Fibroblast of lung (primary cell): ENCODE measurements around the gene FCF1.

Experiments
- EZH2 ChIP-seq: IDR thresholded peaks from 2 replicates; pipeline ENCODE4 v1.5.1; 2012; ENCODE audit warnings: low read length, control low read depth, mild to moderate bottlenecking; ENCODE audit errors: missing control alignments
- TF ChIP-seq, protein P1 (sequence below), 2 donors: IDR thresholded peaks in 1 of 2; conservative IDR thresholded peaks in 1 of 2; 1 replicate in 1 of 2; 2 replicates in 1 of 2; pipeline ENCODE4 v1.5.1; 2011 to 2012; ENCODE audit warnings: low read length in 2 of 2, control low read depth in 1 of 2, inconsistent platforms in 1 of 2, low read depth in 1 of 2, mild to moderate bottlenecking in 1 of 2

DNA sequence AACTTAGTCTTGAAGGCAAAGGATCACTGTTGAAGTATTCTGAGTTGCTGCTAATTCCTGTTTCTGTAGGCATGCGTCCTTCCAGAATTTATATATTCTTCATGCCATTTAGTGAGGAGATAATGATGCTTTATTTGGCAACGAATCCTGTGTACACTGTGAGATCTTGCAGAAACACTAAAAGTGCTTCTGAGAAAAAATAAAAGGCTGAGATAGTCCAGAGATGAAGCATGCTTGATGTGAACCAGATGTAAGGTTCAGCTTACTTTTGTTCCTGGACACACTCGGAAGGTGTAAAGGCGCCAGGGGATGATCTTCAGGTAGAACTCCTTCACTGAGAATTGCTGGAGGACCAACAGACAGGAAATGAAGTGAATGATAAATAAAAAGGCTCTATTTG, 39.2 kb upstream of the FCF1 start:
- TF ChIP-seq, protein P1, sequence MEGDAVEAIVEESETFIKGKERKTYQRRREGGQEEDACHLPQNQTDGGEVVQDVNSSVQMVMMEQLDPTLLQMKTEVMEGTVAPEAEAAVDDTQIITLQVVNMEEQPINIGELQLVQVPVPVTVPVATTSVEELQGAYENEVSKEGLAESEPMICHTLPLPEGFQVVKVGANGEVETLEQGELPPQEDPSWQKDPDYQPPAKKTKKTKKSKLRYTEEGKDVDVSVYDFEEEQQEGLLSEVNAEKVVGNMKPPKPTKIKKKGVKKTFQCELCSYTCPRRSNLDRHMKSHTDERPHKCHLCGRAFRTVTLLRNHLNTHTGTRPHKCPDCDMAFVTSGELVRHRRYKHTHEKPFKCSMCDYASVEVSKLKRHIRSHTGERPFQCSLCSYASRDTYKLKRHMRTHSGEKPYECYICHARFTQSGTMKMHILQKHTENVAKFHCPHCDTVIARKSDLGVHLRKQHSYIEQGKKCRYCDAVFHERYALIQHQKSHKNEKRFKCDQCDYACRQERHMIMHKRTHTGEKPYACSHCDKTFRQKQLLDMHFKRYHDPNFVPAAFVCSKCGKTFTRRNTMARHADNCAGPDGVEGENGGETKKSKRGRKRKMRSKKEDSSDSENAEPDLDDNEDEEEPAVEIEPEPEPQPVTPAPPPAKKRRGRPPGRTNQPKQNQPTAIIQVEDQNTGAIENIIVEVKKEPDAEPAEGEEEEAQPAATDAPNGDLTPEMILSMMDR (conservative IDR thresholded peaks at IDR 0.05 in 1 of 2, IDR thresholded peaks at IDR 0.05 in 1 of 2; ENCODE audit: low read depth in 1 of 2, low read length in 2 of 2), result no peak
- TF ChIP-seq EZH2, result no peak
